ENCODE data around the gene NOL9.
"Not testable (repeated sequence)": the region's sequence is repeated elsewhere in the genome, so short reads cannot be mapped to it uniquely, and the experiment has no call there.

Gene NOL9

DNA sequence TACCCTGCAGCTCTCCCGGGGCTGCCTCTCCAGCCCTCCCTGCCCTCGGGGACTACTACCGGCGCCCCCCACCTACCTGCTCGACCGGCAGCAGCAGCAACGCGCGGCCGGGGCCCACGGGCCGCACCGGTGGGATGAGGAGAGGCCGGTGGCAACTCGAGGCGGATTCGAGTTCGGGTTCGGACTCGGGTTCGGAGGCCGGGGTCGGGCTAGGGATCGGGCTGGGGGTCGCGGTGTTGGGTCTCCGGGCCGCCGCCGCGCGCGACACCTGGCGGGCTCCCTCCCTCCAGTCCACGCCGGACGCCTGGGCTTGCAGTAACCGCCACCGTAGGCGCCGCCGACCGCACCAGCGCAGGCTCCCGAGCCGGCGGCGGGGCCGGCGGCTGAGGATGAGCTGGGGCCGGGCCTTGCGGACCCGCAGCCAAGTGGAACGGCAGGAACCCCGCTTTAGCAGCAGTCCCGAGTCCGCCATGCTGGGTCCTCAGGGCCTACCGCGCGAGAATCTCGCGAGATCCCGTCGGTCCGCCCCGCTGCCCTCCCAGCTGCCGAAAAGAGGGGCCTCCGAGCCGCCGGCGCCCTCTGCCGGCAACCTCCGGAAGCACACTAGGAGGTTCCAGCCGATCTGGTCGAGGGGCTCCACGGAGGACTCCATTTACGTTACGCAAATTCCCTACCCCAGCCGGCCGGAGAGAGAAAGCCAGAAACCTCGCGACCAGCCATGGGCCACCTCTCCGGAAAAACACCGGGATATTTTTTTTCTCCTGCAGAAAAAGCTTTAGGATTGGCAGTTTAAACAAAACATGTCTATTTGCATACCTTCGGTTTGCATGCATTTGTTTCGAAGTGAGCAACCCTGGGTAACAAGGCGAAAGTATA lies at the start of gene NOL9:
TSS of gene NOL9 (minus strand) at position 483 of the 876 bp plus-strand sequence. CDS start at position 472, 11 bp downstream.
- peak; percentile 88 for DNase-seq (ENCODE audit: low read depth, low spot score)

- peak; percentile 30 for DNase-seq (ENCODE audit: low read depth, low spot score)
Observed at GRCh38 chr1:6603238-6603914, 49.1 kb upstream of the NOL9 start.

GRCh38 chr1:6602669-6603237 lies 48.4 kb upstream of the NOL9 start, which contains the start of gene KLHL21:
Gene KLHL21 (minus strand): TSS chr1:6602869. CDS start chr1:6602817, 52 bp downstream.
- peak; percentile 72 for DNase-seq (ENCODE audit: low read depth, low spot score)

GRCh38 chr1:6601923-6602668 lies 47.8 kb upstream of the NOL9 start:
- no peak for DNase-seq (ENCODE audit: low read depth, low spot score)

DNA sequence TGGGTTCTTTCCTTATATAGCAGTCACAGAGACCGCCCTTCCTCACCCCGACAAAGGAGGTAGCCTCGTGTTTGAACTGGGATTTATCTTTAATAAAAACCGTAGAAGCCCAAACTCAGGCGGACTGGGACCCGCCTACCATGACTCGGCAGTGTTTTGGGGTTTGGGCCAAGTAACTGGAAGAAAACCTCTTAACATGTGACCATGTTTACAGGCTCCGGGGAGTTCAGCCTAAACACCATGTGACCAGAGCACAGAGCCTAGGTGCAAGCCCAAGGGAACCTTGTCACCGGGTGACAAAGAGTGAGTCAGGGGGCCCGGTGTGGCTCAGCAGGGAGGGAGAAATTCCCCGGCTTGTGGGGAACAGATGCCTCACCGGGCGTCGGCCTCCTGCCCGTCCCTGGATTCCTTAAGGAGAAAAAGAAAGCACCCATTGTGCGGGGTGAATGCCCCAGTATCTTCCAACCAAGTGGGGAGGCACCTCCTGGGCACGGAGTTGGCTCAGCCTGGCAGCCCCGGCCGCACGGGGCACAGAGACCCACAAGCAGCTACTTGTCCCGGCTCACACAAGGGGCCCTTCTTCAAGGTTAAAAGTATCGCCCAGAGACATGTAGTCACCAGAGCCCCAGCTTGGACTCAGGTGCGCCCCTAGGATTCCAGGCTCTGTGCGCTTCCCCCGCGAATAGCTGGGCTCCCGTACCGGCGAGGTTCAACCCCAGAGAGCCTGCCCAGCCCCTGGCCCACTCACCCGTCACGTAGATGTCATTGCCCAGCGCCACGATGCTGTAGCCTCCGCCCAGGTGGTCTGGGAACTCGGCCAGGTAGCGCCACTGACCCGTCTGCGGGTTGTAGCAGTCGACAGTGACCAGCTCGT lies 47.0 kb upstream of the NOL9 start:
- DNase-seq (ENCODE audit: low read depth, low spot score): peak; percentile 64

GRCh38 chr1:6600410-6601048 lies 46.2 kb upstream of the NOL9 start:
- DNase-seq (ENCODE audit: low read depth, low spot score): no peak

DNA sequence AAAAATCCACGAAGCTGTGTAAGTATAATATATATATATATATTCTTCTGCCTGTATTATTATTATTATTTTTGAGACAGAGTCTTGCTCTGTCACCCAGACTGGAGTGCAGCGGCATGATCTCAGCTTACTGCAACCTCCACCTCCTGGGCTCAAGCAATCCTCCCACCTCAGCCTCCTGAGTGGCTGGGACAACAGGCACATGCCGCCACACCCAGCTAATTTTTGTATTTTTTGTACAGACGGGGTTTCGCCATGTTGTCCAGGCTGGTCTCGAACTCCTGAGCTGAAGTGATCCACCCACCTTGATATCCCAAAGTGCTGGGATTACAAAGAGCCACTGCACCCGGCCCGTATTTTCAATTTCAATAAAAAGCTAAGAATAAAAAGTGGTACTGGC lies 45.7 kb upstream of the NOL9 start:
- not testable (repeated sequence) for DNase-seq (ENCODE audit: low read depth, low spot score)

DNA sequence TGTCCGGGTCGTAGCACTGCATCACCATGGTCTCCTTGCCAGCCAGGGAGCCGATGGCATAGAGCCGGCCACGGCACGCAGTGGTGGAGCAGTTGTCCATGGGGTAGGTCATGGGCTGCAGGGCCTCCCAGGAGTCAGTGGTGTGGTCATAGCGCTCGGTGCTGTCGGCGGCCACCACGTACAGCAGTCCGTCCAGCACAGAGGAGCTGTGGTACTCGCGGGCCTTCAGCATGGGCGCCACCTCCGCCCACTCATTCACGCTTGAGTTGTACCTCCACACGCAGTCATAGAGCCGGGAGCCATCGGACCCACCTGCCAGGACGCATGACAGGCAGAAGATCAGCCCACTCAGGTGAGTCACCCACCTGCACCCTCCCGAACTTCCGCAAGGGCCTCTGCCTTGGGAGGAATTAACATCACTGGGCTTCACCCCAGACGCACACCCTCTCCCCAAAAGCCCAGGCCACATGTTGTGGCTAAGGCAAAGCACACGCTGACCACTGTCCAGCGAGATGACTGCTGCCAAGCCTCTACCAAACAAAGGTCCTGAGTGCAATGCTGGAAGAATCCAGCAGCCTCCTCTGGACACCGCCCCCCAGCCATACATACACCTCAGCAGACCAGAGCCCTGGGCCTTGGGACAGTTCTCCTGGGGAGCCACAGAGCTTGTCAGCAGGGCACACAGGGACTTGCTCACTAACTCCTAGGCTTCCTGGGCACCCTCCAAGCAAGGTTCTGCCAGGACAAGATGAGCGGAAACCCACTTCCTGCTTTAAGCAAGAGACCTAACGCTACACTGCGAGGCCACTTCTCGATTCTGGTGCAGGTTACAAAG lies 45.0 kb upstream of the NOL9 start:
- no peak for DNase-seq (ENCODE audit: low read depth, low spot score)

DNA sequence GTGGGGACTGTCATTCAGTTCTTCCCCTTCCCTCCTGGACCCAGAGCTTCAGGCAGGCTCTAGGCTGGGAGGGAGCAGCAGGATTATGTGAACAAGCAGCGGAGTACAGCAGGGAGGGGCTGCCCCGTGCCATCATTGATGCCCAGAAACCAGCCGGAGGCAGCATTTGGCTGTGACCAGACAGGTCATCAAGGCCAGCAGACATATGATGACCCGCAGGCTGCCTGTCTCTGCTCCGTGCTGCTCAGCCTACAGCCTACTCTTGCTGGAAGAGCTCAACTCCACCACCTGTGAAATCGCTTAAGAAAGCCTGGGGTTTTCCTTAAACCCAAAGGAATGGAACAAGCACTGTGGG lies 43.4 kb upstream of the NOL9 start:
- DNase-seq (ENCODE audit: low read depth, low spot score): no peak

DNA sequence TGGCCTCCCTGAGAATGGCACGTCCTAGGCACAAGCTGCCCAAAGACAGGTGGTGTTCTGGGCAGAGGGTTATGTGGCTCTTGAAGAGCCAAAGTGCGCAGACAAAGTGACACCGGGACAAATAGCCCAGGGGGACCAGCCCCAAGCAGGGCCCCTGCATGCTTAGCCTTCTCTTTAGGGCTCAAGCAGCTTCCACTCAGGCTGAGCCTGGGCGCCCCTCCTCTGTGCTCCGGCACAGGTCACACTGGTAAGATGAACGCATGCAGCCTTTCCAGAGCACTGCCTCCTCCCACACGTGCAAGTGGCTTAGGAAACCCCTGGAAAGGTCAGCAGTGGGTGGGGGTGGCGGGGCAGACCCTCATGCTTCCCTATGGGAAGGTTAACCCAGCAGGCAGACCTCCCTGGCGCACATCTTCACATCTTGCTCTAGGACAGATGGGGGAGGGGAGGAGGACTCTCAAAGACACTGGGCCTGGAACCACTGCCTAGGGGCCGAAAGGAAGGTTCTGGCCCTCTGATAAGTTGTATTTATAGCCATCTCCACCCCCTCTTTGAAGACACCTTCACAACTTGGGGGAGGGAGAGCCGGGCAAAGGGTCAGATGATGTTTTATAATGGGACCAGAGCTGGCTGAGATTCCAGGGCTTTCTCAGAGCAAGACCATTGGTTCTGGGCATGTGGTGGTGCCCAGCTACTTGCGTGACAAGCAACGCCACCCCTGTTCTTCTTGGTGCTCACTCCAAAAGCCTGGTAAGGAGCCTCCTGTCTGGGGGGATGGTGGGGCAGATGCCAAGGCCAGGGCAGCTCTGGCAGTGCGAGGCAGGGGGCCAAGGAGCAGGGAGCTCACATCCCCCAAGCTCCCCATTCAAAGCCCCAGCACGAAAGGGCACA lies 42.8 kb upstream of the NOL9 start:
- no peak for DNase-seq (ENCODE audit: low read depth, low spot score)

GRCh38 chr1:6596351-6596750 lies 42.0 kb upstream of the NOL9 start:
- DNase-seq (ENCODE audit: low read depth, low spot score): no peak

GRCh38 chr1:6594977-6595740 lies 40.8 kb upstream of the NOL9 start:
- DNase-seq (ENCODE audit: low read depth, low spot score): no peak

DNA sequence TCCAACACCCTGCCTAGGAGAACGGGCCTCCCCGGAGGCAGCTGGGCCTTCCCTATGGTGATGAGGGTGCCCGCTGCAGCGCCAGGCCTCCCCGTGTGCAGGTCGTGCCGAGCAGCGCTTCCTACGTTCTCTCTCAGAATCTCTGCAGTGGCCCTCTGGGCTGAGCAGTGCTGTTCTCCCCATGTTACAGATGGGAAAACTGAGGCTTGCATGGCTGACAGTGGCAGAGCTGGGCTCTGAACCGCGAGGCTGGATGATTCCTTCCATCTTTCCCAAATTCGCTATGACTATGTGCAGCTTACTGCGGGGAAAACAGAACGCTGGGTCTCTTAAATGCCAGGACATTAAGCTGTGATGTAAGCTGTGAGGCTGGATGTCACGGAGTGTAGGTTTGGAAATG lies 39.5 kb upstream of the NOL9 start:
- no peak for DNase-seq (ENCODE audit: low read depth, low spot score)

- DNase-seq (ENCODE audit: low read depth, low spot score): no peak
Observed at GRCh38 chr1:6592865-6593593, 38.7 kb upstream of the NOL9 start.

DNA sequence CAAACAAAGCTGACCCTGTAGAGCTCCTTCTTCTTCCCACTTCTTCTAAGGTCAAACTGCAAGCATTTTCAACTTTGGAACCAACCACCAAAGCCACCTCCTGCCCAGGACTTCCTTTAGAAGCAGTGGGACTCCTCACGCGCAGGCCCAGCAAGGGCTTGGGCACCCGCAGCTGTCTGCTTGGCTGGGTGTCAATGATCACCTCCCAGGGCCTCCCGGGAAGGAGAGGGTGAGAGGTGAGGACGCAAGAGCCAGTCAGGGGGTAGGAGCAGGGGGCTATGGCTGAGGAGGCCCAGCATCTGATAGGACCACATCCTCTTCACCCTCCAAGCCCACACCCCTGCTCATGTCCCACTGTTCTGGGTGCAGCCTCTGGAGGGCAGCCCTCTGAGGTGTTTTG lies 38.1 kb upstream of the NOL9 start:
- no peak for DNase-seq (ENCODE audit: low read depth, low spot score)

DNA sequence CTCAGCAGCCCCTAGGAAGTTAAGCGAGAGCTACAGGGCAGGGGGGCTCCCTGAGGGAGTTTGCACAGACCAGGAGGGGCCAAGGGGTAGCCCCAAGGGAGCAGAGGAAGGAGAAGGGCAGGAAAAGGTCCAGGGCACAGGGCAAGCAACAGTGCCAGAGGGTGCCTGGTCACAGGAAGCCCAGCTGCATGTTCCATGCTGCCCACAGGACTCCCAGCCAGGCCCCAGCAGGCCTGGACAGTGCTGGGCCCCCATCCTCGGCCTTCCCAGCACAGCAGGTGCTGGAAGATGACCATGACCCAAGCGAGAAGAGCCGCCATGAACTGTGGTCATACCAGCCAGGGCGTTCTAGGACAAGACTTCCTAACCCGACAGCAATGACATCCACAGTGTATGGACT lies 37.3 kb upstream of the NOL9 start:
- no peak for DNase-seq (ENCODE audit: low read depth, low spot score)

DNA sequence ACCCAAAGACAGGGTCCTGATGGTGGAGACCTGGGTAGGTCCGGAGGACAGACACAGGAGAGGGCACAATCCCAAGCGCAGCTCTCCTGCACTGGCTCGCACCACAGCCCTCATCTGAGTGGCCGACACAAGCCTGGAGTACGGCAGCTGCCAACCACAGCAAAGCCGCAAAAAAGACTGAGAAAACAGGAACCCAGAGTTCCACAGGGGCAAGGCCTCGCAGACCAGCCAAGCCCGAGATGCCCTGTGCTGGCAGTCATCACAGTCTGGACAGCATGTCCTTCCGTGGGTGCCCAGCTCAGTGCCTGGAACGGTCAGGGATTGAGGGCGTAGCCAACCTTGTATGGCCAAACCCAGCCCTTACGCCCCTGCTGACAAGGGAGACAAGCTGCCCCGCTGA lies 36.9 kb upstream of the NOL9 start:
- DNase-seq (ENCODE audit: low read depth, low spot score): no peak
